Ovary (tissue), 9 donors: ENCODE results near the gene INPP5E. TPM values are rescaled to one million over a fixed set of nuclear protein-coding genes. Genes with fewer than 3 reads are reported as not detected.
A peak's percentile ranks its signal among the peaks of the same experiment; 100 is the strongest.

Source experiments
- DNase-seq, 5 donors: peaks; one replicate each; pipeline ENCODE4 v3.0.0-alpha.2; 2019 to 2020
- H3K27ac ChIP-seq, 2 donors: fragments of 200-600 bp; one replicate each; pipeline versions ENCODE4 v1.5.1 to v1.8.0; 2019 to 2022
- H3K27me3 ChIP-seq: fragments of 200-600 bp; one replicate; pipeline ENCODE4 v1.8.0; 2022
- H3K36me3 ChIP-seq: fragments of 200-600 bp; sonication (generic); one replicate; pipeline ENCODE4 v1.5.1; 2019
- H3K4me1 ChIP-seq: one replicate; pipeline ENCODE4 v1.8.1; 2013; ENCODE audit warnings: mild to moderate bottlenecking, moderate library complexity; ENCODE audit not compliant: insufficient read depth
- H3K4me3 ChIP-seq: fragments of 200-600 bp; sonication (generic); one replicate; pipeline ENCODE4 v1.5.1; 2017
- H3K9me3 ChIP-seq, 2 donors: fragments of 200-600 bp in 1 of 2; sonication (generic) in 1 of 2; one replicate each; pipeline versions ENCODE4 v1.5.1 to v1.8.1; 2013 to 2019; ENCODE audit warnings: mild to moderate bottlenecking in 1 of 2, moderate library complexity in 1 of 2
- CTCF ChIP-seq, 3 donors: fragments of 450-650 bp in 2 of 3; fragments of 200-600 bp in 1 of 3; IDR thresholded peaks; one replicate each; pipeline versions ENCODE4 v1.5.1 to v1.8.0; 2016 to 2022; ENCODE audit warnings: antibody characterized with exemption in 3 of 3, mild to moderate bottlenecking in 1 of 3
- EP300 ChIP-seq: sonication (generic); formaldehyde crosslinking; IDR thresholded peaks from one replicate; pipeline ENCODE4 v1.6.1; 2017; ENCODE audit warnings: antibody characterized with exemption
- POLR2A ChIP-seq: fragments of 450-650 bp; IDR thresholded peaks from one replicate; pipeline ENCODE4 v1.6.1; 2017; ENCODE audit warnings: antibody characterized with exemption, mild to moderate bottlenecking, moderate library complexity
- WGBS, 3 donors: extraction: QIAGEN DNeasy Blood & Tissue Kit in 1 of 3; methylation state at CpG; one replicate each; pipeline versions ENCODE4 v1.1.5 to v1.1.7; 2013 to 2017; 5-methylcytosine and 5-hydroxymethylcytosine counted together
- intact Hi-C, 4 donors: fragments of 100-400 bp; cut with DNase I; formaldehyde crosslinking; loops; one replicate each; pipeline versions ENCODE4 v1.11.0 to v1.15.1; 2022 to 2023
- polyA plus RNA-seq, 2 donors: library from polyadenylated mRNA; stranded (reverse); fragments of 200-250 nt in 1 of 2; fragments of 350-450 nt in 1 of 2; fragmentation: Illumina TruSeq in 1 of 2; extraction: RNeasy Lipid Tissue Mini Kit (QIAGEN cat#74804) in 1 of 2; gene quantifications; one replicate each; pipeline ENCODE4 v1.2.3, GENCODE V29; 2013 to 2014
- total RNA-seq, 7 donors: library from RNA; depleted of rRNA in 2 of 7; stranded (reverse); fragments of >200 nt in 2 of 7; fragmentation: NEBNext Ultra II Directional in 3 of 7; extraction: Animal tissue kit (Norgen Biotek cat#: 25700) in 3 of 7; gene quantifications; one replicate each; pipeline versions ENCODE4 v1.1.0 to v1.2.4, GENCODE V29; 2016 to 2023
- donor health status: DM: no; HTN: no; CAD: no; lungs with moderate emphysema.
- donor health status: DM: no; HTN: no; CAD: no.
- donor health status: Bipolar disorder and iron deficiency.
- donor health status: DM: yes; HTN: yes; CAD: no.
- donor health status: DM: no; HTN: no; CAD: no.
- donor health status: DM: yes; HTN: yes; CAD: no.

INPP5E gene
- total and polyA plus RNA-seq, 9 donors = 3.4 to 18.5 (median 15.0) TPM

- intact Hi-C loops = no loop called here
- Histone ChIP-seq H3K27ac (no peak overlapping the region), H3K4me3 (peak overlapping the region; percentile 89), H3K9me3 (no peaks in the 10 kb centered on the region), H3K36me3 (no peaks in the 10 kb centered on the region), H3K27me3 (no peaks in the 10 kb centered on the region), H3K4me1 (peaks cover 13% of the 10 kb centered on the region)
- TF ChIP-seq CTCF (IDR thresholded peaks at IDR 0.05) = no peak
- no peak for TF ChIP-seq EP300
- DNase-seq = no peak
- 32 to 46% (median 36%) methylated on average over 37 of the region's 37 CpGs for WGBS, 3 donors
Measured at GRCh38 chr9:136437839-136438547, 1.7 kb downstream of the INPP5E start.

- intact Hi-C loops = no loop called here
- Histone ChIP-seq H3K4me1 (peaks cover 13% of the 10 kb centered on the region), H3K27ac (no peak overlapping the region), H3K4me3 (no peak overlapping the region), H3K36me3 (no peaks in the 10 kb centered on the region), H3K27me3 (no peaks in the 10 kb centered on the region), H3K9me3 (no peaks in the 10 kb centered on the region)
- no peak for TF ChIP-seq CTCF (IDR thresholded peaks at IDR 0.05)
- no peak for TF ChIP-seq POLR2A
- no peak for TF ChIP-seq EP300
- no peak for DNase-seq
- WGBS, 3 donors = 47 to 58% (median 50%) methylated on average over 8 of the region's 8 CpGs
Measured at GRCh38 chr9:136437430-136437829, 2.2 kb downstream of the INPP5E start.

- Histone ChIP-seq H3K4me3 (no peak overlapping the region), H3K4me1 (peaks cover 13% of the 10 kb centered on the region), H3K27ac (no peak overlapping the region), H3K27me3 (no peaks in the 10 kb centered on the region), H3K9me3 (no peaks in the 10 kb centered on the region), H3K36me3 (no peaks in the 10 kb centered on the region)
- no peak for DNase-seq
- WGBS, 3 donors = 82 to 87% (median 85%) methylated on average over 23 to 25 of the region's 25 CpGs
- intact Hi-C loops = no loop called here
- TF ChIP-seq EP300 (no peak), POLR2A (no peak), CTCF (IDR thresholded peaks at IDR 0.05) (no peak)
Measured at GRCh38 chr9:136436055-136436634, 3.5 kb downstream of the INPP5E start.

GRCh38 chr9:136434580-136435169 lies 5.0 kb downstream of the INPP5E start:
- no peak for DNase-seq
- TF ChIP-seq EP300 (no peak), POLR2A (no peak), CTCF (IDR thresholded peaks at IDR 0.05) (no peak)
- Histone ChIP-seq H3K36me3 (no peaks in the 10 kb centered on the region), H3K9me3 (no peaks in the 10 kb centered on the region), H3K4me1 (peaks cover 12% of the 10 kb centered on the region), H3K27ac (no peak overlapping the region), H3K27me3 (no peaks in the 10 kb centered on the region), H3K4me3 (no peak overlapping the region)
- 85 to 89% (median 86%) methylated on average over 15 to 17 of the region's 17 CpGs for WGBS, 3 donors
- intact Hi-C loops = no loop called here
